Left colon (tissue), 2 donors: Measurements from ENCODE around the gene COL5A1. TPM values are rescaled to one million over a fixed set of nuclear protein-coding genes. Genes with fewer than 3 reads are reported as not detected.

Source experiments
- ATAC-seq: fragments of 200-7000 bp; cut with Tn5 transposase; one replicate; pipeline ENCODE4 v1.9.1; 2020; ENCODE audit warnings: mild to moderate bottlenecking, moderate library complexity
- DNase-seq, 2 donors: peaks; one replicate each; pipeline ENCODE4 v3.0.0-alpha.2; 2020
- intact Hi-C, 2 donors: fragments of 100-400 bp; cut with DNase I in 1 of 2; cut with micrococcal nuclease in 1 of 2; formaldehyde crosslinking; loops; one replicate each; pipeline versions ENCODE4 v1.11.2 to v1.14.0; 2022; cut with DNase I, micrococcal nuclease
- total RNA-seq, 2 donors: library from RNA; stranded (reverse); fragmentation: NEBNext Ultra II Directional; extraction: Animal tissue kit (Norgen Biotek cat#: 25700); gene quantifications; one replicate each; pipeline ENCODE4 v1.2.1, GENCODE V29; 2021
- donor health status: DM: no; HTN: no; CAD: no.
- donor health status: DM: yes; HTN: yes; CAD: no.

Gene COL5A1
- total RNA-seq, 2 donors from 2014 or later: 5.3 to 17.8 TPM

GRCh38 chr9:134760750-134761420 is 119.3 kb downstream of the COL5A1 start:
- intact Hi-C loops: no loop called here
- DNase-seq (no peak), ATAC-seq (no peak)

GRCh38 chr9:134764473-134765269 is 123.1 kb downstream of the COL5A1 start:
- intact Hi-C loops: no loop called here
- ATAC-seq: no peak
- no peak for DNase-seq

GRCh38 chr9:134765785-134766184 is 124.2 kb downstream of the COL5A1 start:
- intact Hi-C loops: no loop called here
- DNase-seq (no peak), ATAC-seq (no peak)

- no peak for DNase-seq
Measured at GRCh38 chr9:134766587-134766986, 125.0 kb downstream of the COL5A1 start.

GRCh38 chr9:134768332-134768708 is 126.7 kb downstream of the COL5A1 start:
- intact Hi-C loops: no loop called here
- no peak for ATAC-seq

More at GRCh38 chr9:134766587-134766986, 125.0 kb downstream of the COL5A1 start:
- intact Hi-C loops: no loop called here
- ATAC-seq: no peak

GRCh38 chr9:134768709-134769351 is 127.2 kb downstream of the COL5A1 start:
- ATAC-seq: no peak
- intact Hi-C loops: no loop called here

More at GRCh38 chr9:134768332-134768708, 126.7 kb downstream of the COL5A1 start:
- no peak for DNase-seq

GRCh38 chr9:134770972-134771971 is 129.7 kb downstream of the COL5A1 start:
- DNase-seq (no peak), ATAC-seq (no peak)
- intact Hi-C loops: no loop called here

More at GRCh38 chr9:134768709-134769351, 127.2 kb downstream of the COL5A1 start:
- DNase-seq: no peak

GRCh38 chr9:134772331-134772730 is 130.7 kb downstream of the COL5A1 start:
- intact Hi-C loops: no loop called here
- DNase-seq (no peak), ATAC-seq (no peak)

- no peak for ATAC-seq
- intact Hi-C loops: no loop called here
- no peak for DNase-seq
Measured at GRCh38 chr9:134773842-134774241, 132.2 kb downstream of the COL5A1 start.

GRCh38 chr9:134774410-134774809 is 132.8 kb downstream of the COL5A1 start:
- peak; percentile 81 for ATAC-seq
- DNase-seq: peak in 1 of 2 donors; percentile 30
- intact Hi-C loops: no loop called here

GRCh38 chr9:134775081-134775951 is 133.7 kb downstream of the COL5A1 start:
- intact Hi-C loops: no loop called here

GRCh38 chr9:134776080-134776796 is 134.6 kb downstream of the COL5A1 start:
- no peak for ATAC-seq
- intact Hi-C loops: no loop called here
- no peak for DNase-seq

More at GRCh38 chr9:134775081-134775951, 133.7 kb downstream of the COL5A1 start:
- ATAC-seq: no peak
- no peak for DNase-seq

- intact Hi-C loops: no loop called here
- ATAC-seq: no peak
- no peak for DNase-seq
Measured at GRCh38 chr9:134777153-134777552, 135.6 kb downstream of the COL5A1 start.

- ATAC-seq (no peak), DNase-seq (no peak)
- intact Hi-C loops: no loop called here
Measured at GRCh38 chr9:134778156-134778555, 136.6 kb downstream of the COL5A1 start.

- ATAC-seq: peak; percentile 78
- peak; percentile 50 to 60 for DNase-seq
- intact Hi-C loops: no loop called here
Measured at GRCh38 chr9:134778841-134779411, 137.3 kb downstream of the COL5A1 start.

GRCh38 chr9:134779640-134780039 is 138.0 kb downstream of the COL5A1 start:
- DNase-seq: no peak
- no peak for ATAC-seq
- intact Hi-C loops: no loop called here
